UCSD-AML1 (cell line): Measurements from ENCODE around the gene OCEL1.

ENCODE experiments used
- DNase-seq: peaks from one replicate; lab custom pipeline; 2025; ENCODE audit not compliant: unreplicated experiment; lab: John Stamatoyannopoulos, UW

The OCEL1 gene

DNA sequence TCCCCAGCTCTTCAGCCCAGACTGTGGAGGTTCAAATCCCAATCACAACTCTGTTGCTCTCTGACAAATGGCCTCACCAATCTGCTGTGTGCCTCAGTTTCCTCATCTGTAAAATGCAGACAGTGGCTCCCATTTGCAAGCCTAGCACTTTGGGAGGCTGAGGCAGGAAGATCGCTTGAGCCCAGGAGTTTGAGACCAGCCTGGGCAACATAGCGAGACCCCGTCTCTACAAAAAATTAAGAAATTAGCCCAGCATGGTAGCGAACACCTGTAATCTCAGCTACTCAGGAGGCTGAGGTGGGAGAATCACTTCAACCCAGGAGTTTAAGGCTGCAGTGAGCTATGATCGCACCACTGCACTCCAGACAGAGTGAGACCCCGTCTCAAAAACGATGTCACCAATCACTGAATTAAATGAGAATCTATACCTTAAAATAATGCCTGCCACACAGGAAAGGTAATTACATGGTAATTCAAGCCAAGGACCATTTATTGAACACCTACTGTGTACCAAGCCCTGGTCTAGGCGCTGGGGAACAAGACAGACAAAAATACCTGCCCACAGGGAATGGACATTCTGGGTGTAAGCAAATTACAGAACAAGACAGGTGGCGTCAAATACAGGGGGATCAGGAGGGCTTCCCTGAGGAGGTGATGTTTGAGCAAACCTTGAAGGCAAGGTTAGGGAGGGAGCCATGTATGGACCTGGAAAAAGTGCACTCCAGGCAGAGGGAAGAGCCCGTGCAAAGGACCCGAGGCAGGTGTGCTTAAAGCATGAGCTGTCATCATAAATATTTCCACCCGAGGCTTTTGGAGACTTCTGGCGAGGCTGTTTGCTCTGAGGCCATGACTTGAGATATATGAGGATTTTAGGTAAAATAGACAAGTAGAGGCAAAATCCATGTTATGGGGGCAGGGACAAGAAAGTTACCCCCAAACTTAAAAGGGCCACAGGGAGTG, 12.0 kb downstream of the OCEL1 start:
- no peak for DNase-seq

DNA sequence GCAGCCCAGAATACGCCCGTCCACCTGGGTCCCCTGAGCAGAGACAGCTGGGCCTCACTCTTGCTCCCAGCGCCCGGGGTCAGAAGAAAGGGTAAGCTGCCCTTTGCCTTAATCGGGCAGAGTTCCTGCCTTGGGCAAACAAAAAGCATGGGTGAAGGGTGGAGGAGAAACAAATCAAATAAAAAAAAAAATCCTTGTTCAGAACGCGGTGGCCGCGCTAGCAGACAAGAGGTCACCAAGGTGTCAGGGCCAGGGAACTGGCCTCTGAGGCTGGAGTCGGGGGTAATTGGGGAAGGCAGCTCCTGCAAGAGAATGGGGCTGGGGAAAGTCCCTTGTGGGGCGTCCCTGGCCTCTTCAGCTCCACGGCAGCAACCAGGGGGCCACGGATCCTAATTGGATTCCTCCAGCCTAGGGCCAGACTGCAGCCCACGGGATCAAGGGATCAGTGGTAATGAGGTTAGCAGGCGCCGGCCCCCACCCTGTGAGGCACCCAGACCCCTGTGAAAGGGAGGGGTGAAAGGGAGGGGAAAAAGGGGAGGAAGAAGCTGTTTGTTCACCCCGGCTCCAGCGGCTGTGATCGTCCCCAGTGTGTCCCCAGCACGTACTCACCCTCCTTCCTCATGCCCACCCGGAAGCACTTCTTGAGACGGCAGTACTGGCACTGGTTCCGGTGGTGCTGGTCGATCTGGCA, 14.2 kb downstream of the OCEL1 start:
- no peak for DNase-seq

GRCh38 chr19:17240826-17241399, 14.9 kb downstream of the OCEL1 start:
- no peak for DNase-seq

GRCh38 chr19:17242431-17243208, 16.6 kb downstream of the OCEL1 start:
- DNase-seq = no peak

GRCh38 chr19:17243211-17243829, 17.3 kb downstream of the OCEL1 start:
- no peak for DNase-seq

GRCh38 chr19:17243830-17244617, 18.0 kb downstream of the OCEL1 start:
- DNase-seq = no peak

- DNase-seq = no peak
Observed at GRCh38 chr19:17244618-17245534, 18.9 kb downstream of the OCEL1 start.

GRCh38 chr19:17245535-17245984, 19.5 kb downstream of the OCEL1 start, which contains the start of gene NR2F6:
TSS of gene NR2F6 (minus strand) at chr19:17245919. CDS start at chr19:17245220, 699 bp downstream.
- no peak for DNase-seq

DNA sequence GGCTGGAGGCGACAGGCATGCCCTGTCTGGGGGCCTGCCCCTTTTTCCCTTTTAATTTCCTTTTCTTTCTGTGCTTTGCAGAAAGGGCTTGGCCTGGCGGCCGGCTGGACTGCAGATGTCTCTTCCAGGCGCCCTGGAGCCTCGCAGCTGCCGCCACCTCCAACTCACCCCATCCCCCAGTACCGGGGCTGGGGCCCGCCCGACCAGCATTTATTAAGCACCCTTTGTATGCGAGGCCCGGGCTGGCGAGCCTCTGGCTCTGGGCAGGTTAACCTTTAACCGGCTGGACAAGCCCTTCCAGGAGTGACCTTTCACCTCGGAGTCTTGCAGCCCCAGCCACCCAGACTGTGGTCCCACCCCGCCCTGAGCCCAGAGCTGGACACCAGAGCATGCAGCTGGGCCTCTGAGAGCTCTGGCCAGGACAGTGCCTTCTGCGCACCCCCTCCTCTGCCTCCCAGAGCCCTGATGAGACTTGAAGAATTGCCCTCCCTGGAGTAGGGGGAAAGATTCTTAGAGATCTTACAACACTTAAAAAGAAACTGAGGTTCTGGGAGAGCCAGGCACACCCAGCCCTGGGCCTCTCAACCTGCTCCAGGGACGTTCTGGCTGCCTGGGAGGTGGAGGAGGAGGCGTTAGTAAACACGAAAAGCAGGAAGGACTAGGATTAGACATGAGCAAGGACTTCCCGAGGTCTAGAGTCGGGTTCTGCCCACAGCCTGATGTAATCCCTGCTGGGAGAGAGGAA, 20.8 kb downstream of the OCEL1 start:
- no peak for DNase-seq

GRCh38 chr19:17248011-17248776, 22.2 kb downstream of the OCEL1 start:
- no peak for DNase-seq

DNA sequence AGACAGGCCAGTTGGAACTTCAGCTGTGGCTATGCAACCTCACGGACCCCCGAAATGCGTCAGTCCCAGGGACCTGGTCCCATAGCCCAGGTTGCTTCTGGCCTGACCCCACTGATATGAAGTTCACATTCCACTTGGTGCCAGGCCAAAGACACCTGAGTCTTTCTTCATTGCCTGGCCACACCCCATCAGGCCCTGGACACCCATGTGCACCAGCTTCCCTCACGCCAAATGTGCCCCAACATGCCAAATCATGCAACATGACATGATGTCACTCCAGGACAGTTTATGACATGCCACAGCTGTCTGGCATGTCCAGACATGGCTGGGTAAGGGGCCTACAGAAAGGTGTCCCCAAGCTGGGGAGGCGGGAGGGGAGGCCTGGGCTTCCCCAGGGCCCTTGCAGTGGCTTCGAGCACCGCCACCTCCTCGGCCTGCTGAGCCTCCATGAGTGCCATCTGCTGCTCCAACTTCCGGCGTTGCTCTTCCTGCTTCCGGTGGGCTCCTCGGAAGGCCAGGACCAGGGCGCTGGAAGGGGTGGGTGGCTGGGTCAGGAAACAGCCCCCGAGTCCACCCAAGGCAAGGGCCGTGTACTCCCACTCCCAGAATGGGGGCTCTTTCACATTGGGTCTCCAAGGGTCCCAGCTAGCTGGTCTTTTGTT, 24.0 kb downstream of the OCEL1 start:
- DNase-seq = no peak

GRCh38 chr19:17254636-17255035, 28.6 kb downstream of the OCEL1 start:
- no peak for DNase-seq

DNA sequence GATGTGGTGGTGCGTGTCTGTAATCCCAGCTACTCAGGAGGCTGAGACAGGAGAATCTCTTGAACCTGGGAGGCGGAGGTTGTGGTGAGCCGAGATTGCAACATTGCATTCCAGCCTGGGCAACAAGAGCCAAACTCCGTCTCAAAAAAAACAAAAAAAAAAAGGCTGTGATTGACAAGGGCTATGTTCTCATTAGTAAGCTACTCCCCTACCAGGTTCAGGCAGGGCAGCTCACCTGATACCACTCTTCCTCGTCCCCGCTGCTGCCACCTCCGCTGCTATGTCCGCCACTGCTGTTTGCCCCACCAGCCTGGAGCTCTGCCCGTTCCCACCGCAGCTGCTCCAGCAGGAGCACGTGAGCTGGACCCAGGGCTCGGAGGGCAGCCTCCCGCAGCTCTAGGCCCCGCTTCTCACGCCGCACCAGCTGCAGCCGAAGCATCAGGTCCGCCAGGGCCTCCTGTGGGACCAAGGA, 29.2 kb downstream of the OCEL1 start:
- no peak for DNase-seq

- DNase-seq = no peak
Observed at GRCh38 chr19:17256130-17256529, 30.1 kb downstream of the OCEL1 start.

DNA sequence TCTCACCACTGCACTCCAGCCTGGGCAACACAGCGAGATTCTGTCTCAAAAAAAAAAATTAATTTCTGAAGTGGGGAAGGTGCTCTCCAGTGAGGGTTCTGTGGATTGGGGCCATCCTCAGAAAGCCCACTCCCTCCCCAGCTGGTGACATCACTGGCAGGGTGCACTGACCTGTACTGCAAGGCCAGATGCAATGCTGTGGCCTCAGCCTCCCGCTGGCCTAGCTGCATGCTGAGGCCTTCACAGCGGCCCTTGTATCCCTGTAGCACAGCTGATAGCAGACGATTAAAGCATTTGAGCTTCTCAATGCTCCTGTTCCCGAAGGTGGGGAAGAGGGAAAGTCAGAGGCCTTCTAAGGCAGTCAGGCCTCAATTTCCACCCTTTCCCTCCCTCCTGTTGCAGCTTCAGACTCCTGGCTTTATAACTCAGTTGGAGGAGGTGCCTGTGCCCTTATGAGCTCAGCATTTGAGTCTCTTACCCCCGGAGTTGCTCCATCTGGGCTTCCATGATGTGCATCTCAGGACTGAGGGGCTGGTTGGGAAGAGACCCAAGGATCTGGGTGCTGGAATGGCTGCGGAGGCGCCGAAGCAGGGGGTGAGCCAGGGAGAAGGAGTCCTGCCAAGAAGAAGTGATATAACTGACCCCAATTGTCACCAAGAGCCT, 33.2 kb downstream of the OCEL1 start:
- no peak for DNase-seq

DNA sequence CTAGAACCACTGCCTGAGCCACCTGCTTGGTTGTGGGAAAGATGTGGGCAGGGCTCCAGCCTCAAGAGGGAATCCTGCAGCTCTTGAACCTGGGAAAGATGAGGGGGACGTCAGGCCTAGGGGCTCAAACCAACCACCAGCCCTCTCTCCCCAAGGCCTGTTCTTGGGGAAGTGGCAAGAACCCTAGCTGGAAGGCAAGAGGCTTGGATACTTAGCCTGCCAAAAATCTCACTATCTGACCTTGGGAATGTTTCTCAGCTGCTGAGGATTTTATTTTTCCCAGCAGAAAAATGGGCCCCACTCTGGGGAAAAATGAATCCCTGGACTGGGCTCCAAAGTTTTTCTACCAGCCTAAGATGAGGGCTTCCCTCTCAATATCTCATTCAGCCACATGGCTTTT, 33.9 kb downstream of the OCEL1 start:
- no peak for DNase-seq
